ENCODE measurements around the gene CDC42SE1. TPM values are rescaled to one million over a fixed set of nuclear protein-coding genes. Genes with fewer than 3 reads are reported as not detected.

The CDC42SE1 gene
- total and polyA plus RNA-seq, 9 of the 15 experiments (the other 6 are each of a cell fraction or from before 2014, with no cell fraction given): 78.1 to 189 (median 114) TPM

DNA sequence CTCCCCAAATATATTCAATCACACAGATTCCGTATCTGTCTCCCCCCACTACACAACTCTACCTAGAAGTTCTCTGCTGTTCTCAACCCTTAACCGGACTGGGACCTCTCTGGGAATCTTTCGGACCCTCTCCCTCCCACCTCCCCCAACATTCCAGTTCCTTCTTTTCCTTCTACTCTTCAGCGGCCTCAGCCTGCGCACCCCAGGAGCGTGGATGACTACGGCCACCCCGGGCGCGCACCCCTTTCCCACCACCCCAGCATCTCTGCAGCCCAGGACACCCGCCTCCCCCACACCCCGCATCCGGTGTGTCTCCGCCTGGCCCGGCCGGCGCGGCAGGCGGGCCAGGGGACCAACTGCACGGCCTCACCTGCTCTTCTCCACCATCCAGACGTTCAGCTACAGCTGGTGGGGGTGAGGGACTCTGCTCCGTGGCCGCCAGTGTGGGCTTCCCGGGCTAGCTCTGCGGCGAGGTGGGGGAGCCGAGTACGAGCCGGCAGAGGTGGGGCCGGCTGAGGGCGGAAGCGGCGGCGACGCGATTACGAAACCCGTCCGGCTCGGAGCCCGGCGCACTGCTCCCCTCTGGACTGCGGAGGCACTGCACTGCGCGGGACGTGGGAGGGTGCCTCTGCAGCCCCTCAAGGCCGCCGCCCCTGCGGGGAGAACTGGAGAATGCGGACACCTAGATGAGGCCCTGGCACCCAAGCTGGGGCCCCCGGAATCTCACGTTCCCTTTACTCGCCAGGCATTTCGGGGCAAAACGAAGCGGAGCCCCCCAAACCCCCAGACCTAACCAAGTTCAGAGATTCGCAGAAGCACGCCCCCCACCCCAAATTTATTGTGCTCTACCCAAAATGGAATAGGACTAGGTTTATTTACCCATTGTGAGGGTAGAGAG is at the start of gene CDC42SE1 (continued):
- TF ChIP-seq ZNF57 (CRISPR knock-in tag; IDR thresholded peaks at IDR 0.05) (no peak), TCF7 (IDR thresholded peaks at IDR 0.05; ENCODE audit: borderline replicate concordance) (peak; percentile 31; the same call in 1 of the 2 replicates), FOXO4 (CRISPR knock-in tag; IDR thresholded peaks at IDR 0.05) (no peak), ZNF655 (CRISPR knock-in tag; IDR thresholded peaks at IDR 0.05) (no peak), SMARCA5 (IDR thresholded peaks at IDR 0.05) (no peak), SIN3B (IDR thresholded peaks at IDR 0.05; ENCODE audit: low read depth) (peak; percentile 27; the same call in 1 of the 2 replicates), ZNF280B (CRISPR knock-in tag; IDR thresholded peaks at IDR 0.05) (no peak), MAFK (IDR thresholded peaks at IDR 0.05; ENCODE audit: low read length) (no peak), SRSF9 (IDR thresholded peaks at IDR 0.05; ENCODE audit: borderline replicate concordance, low read depth, low read length) (no peak), ZNF253 (CRISPR knock-in tag; conservative IDR thresholded peaks at IDR 0.05) (no peak), ZNF76 (CRISPR knock-in tag; IDR thresholded peaks at IDR 0.05; ENCODE audit: borderline replicate concordance) (no peak), ZFP30 (CRISPR knock-in tag; IDR thresholded peaks at IDR 0.05; ENCODE audit: borderline replicate concordance) (no peak), ZNF764 (CRISPR knock-in tag; IDR thresholded peaks at IDR 0.05; ENCODE audit: low read depth) (no peak), CCNT2 (IDR thresholded peaks at IDR 0.05; ENCODE audit: borderline replicate concordance, extremely low read depth, insufficient read length, low read depth, low read length) (peak; percentile 91), ZNF586 (CRISPR knock-in tag; conservative IDR thresholded peaks at IDR 0.05) (no peak), ZNF696 (CRISPR knock-in tag; conservative IDR thresholded peaks at IDR 0.05) (no peak), ZNF165 (CRISPR knock-in tag; IDR thresholded peaks at IDR 0.05; ENCODE audit: borderline replicate concordance) (no peak), XRCC4 (IDR thresholded peaks at IDR 0.05; ENCODE audit: extremely low read depth, insufficient read depth, insufficient read length) (no peak), ILK (tag; IDR thresholded peaks at IDR 0.05; ENCODE audit: borderline replicate concordance, low read depth) (no peak), ZNF79 (CRISPR knock-in tag; IDR thresholded peaks at IDR 0.05; ENCODE audit: low read depth) (no peak), ZNF436 (CRISPR knock-in tag; IDR thresholded peaks at IDR 0.05) (peak; percentile 28; the same call in 1 of the 2 replicates), LCOR (CRISPR knock-in tag; IDR thresholded peaks at IDR 0.05) (0 out of 2 replicates have a peak, but pooled peaks have one; percentile 40), USF1 (CRISPR knock-in tag; IDR thresholded peaks at IDR 0.05) (no peak), PHF8 (IDR thresholded peaks at IDR 0.05; ENCODE audit: borderline replicate concordance, low read length) (peak; percentile 71)

Measured in K562 (cell line).